GM21526 (cell line): ENCODE measurements around the gene INSYN2B.

ENCODE experiments used
- ATAC-seq: cut with Tn5 transposase; IDR thresholded peaks from one replicate; pipeline ENCODE4 v1.9.1; 2021; ENCODE audit warnings: moderate library complexity; ENCODE audit not compliant: unreplicated experiment, low FRiP score

INSYN2B gene

DNA sequence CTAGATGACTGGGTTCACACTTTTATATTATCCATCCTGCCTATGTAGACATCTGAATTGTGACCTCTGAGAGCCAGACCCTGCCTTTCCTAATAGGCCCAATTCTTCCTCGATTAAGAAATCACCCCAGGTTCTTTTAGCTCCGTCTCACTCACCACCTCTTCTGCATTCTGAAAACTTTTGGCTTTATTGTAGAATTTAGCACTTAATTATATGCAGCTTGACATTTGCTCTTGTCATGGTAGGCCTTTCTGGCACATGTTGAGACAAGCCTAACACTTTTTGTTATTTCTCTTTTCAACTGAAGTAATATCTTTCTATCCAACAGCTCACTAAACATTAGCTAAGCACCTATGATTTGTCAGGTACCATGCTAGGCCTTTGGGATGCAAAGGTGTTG lies 163.3 kb downstream of the INSYN2B start:
- no peak for ATAC-seq

DNA sequence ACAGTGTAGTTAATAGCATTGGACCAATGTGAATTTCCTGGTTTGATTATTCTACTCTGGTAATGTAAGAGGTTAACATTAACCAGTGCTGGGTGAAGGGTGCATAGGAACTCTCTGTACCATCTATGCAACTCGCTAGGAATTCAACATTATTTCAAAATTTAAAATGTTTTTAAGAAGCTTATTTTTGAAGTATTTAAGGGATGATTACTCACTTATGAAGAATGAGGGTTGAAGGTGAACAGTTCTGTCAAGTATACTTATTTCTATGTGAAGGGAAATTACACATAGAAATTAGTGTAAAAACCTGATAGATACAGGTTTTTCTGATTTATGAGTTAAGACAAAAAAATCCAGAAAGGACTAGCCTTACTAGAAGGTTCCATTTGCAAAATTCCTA lies 165.8 kb downstream of the INSYN2B start:
- no peak for ATAC-seq
